ENCODE data around the gene ALKBH5.

GRCh38 chr17:18146259-18146658 lies 37.4 kb upstream of the ALKBH5 start:
- TF ChIP-seq, protein P1, sequence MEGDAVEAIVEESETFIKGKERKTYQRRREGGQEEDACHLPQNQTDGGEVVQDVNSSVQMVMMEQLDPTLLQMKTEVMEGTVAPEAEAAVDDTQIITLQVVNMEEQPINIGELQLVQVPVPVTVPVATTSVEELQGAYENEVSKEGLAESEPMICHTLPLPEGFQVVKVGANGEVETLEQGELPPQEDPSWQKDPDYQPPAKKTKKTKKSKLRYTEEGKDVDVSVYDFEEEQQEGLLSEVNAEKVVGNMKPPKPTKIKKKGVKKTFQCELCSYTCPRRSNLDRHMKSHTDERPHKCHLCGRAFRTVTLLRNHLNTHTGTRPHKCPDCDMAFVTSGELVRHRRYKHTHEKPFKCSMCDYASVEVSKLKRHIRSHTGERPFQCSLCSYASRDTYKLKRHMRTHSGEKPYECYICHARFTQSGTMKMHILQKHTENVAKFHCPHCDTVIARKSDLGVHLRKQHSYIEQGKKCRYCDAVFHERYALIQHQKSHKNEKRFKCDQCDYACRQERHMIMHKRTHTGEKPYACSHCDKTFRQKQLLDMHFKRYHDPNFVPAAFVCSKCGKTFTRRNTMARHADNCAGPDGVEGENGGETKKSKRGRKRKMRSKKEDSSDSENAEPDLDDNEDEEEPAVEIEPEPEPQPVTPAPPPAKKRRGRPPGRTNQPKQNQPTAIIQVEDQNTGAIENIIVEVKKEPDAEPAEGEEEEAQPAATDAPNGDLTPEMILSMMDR (conservative IDR thresholded peaks at IDR 0.05 in 1 of 2, IDR thresholded peaks at IDR 0.05 in 1 of 2; ENCODE audit: extremely low read depth in 1 of 2, insufficient read depth in 1 of 2, low read depth in 1 of 2, low read length in 2 of 2) = no peak
- no peak for TF ChIP-seq EZH2 (IDR thresholded peaks at IDR 0.05; ENCODE audit: borderline replicate concordance, low read length)

Data from mammary epithelial cell (primary cell).